Thoracic aorta (tissue), 2 donors: Measurements from ENCODE around the gene BUD23. TPM values are rescaled to one million over a fixed set of nuclear protein-coding genes. Genes with fewer than 3 reads are reported as not detected.
"Not testable (repeated sequence)": the region's sequence is repeated elsewhere in the genome, so short reads cannot be mapped to it uniquely, and the experiment has no call there.

Experiments
- ATAC-seq: fragments of 150-250 bp; one replicate; pipeline ENCODE4 v1.8.0; 2017; ENCODE audit warnings: low read depth; ENCODE audit not compliant: insufficient number of reproducible peaks, low FRiP score
- DNase-seq: peaks from one replicate; pipeline ENCODE4 v3.0.0-alpha.2; 2020; ENCODE audit warnings: low spot score
- H3K27ac ChIP-seq, 2 donors: fragments of 200-600 bp; sonication (generic); 1 replicate in 1 of 2; 2 replicates in 1 of 2; pipeline ENCODE4 v1.5.1; 2016; ENCODE audit warnings: mild to moderate bottlenecking in 2 of 2, moderate library complexity in 2 of 2
- H3K27me3 ChIP-seq: fragments of 200-600 bp; sonication (generic); replicated peaks from 2 replicates; pipeline ENCODE4 v1.6.0; 2016; ENCODE audit warnings: mild to moderate bottlenecking; ENCODE audit not compliant: insufficient read depth
- H3K36me3 ChIP-seq: fragments of 200-600 bp; sonication (generic); one replicate; pipeline ENCODE4 v1.5.1; 2016
- H3K4me1 ChIP-seq, 2 donors: fragments of 200-600 bp; sonication (generic); 1 replicate in 1 of 2; 2 replicates in 1 of 2; pipeline versions ENCODE4 v1.5.1 to v1.6.0; 2016; ENCODE audit warnings: low read depth in 2 of 2, mild to moderate bottlenecking in 1 of 2; ENCODE audit not compliant: control insufficient read depth in 1 of 2
- H3K4me3 ChIP-seq: fragments of 200-600 bp; sonication (generic); 2 replicates; pipeline ENCODE4 v1.5.1; 2016; ENCODE audit warnings: mild to moderate bottlenecking
- H3K9me3 ChIP-seq: fragments of 200-600 bp; sonication (generic); 2 replicates; pipeline ENCODE4 v1.5.1; 2016
- total RNA-seq, 2 donors: library from RNA; depleted of rRNA; stranded (reverse); fragments of >200 nt; gene quantifications; one replicate each; pipeline versions ENCODE4 v1.1.0 to v1.2.3, GENCODE V29; 2016
- TF ChIP-seq, protein P1 (sequence below): fragments of 200-600 bp; sonication (generic); IDR thresholded peaks from one replicate; pipeline ENCODE4 v1.5.1; 2019; ENCODE audit warnings: antibody characterized with exemption

BUD23 gene
- total RNA-seq, 2 donors from 2014 or later: 36.9 to 51.0 TPM

DNA sequence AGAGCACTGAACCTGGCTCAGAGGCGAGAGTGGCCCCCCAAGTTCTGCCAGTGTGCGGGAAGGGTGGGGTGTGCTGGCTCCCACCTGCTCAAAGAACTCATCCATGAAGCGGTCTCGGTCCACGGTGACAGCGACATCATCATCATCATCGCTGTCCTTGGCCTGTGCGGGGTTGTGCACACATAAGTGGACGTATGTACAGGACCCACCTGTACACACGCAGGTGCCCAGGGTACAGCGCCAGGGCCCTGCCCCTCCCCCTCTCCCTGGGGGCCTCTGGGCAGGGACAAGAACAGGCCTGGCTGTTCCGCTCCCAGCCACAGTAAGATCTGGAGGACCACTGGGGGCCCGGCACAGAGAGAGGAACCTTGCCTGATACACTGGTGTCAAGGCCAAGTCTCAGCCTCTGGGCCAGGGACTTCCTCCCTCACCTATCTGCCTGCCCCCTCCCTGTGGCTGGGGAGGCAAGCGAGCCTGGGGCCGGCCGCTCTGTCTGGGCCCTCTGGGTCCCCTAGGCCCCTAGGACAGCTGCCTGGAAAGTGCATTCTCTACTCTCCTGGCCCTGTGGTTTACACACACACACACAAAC is 25.7 kb downstream of the BUD23 start:
- no peaks in the 10 kb centered on the region for H3K27me3 ChIP-seq
- H3K4me1 ChIP-seq: peaks cover 0 to 20% of the 10 kb centered on the region in 2 donors
- no peaks in the 10 kb centered on the region for H3K9me3 ChIP-seq
- no peak overlapping the region for H3K27ac ChIP-seq
- no peak overlapping the region for H3K4me3 ChIP-seq
- ATAC-seq (no peak), DNase-seq (no peak)
- no peaks in the 10 kb centered on the region for H3K36me3 ChIP-seq
- TF ChIP-seq, protein P1, sequence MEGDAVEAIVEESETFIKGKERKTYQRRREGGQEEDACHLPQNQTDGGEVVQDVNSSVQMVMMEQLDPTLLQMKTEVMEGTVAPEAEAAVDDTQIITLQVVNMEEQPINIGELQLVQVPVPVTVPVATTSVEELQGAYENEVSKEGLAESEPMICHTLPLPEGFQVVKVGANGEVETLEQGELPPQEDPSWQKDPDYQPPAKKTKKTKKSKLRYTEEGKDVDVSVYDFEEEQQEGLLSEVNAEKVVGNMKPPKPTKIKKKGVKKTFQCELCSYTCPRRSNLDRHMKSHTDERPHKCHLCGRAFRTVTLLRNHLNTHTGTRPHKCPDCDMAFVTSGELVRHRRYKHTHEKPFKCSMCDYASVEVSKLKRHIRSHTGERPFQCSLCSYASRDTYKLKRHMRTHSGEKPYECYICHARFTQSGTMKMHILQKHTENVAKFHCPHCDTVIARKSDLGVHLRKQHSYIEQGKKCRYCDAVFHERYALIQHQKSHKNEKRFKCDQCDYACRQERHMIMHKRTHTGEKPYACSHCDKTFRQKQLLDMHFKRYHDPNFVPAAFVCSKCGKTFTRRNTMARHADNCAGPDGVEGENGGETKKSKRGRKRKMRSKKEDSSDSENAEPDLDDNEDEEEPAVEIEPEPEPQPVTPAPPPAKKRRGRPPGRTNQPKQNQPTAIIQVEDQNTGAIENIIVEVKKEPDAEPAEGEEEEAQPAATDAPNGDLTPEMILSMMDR: no peak

GRCh38 chr7:73712773-73713172 is 29.4 kb downstream of the BUD23 start:
- no peaks in the 10 kb centered on the region for H3K27me3 ChIP-seq
- ATAC-seq: no peak
- no peak overlapping the region for H3K4me3 ChIP-seq
- H3K36me3 ChIP-seq: no peaks in the 10 kb centered on the region
- H3K9me3 ChIP-seq: no peaks in the 10 kb centered on the region
- H3K4me1 ChIP-seq: peaks cover 3 to 28% of the 10 kb centered on the region in 2 donors
- DNase-seq: no peak
- H3K27ac ChIP-seq: no peak overlapping the region
- TF ChIP-seq, protein P1: no peak

DNA sequence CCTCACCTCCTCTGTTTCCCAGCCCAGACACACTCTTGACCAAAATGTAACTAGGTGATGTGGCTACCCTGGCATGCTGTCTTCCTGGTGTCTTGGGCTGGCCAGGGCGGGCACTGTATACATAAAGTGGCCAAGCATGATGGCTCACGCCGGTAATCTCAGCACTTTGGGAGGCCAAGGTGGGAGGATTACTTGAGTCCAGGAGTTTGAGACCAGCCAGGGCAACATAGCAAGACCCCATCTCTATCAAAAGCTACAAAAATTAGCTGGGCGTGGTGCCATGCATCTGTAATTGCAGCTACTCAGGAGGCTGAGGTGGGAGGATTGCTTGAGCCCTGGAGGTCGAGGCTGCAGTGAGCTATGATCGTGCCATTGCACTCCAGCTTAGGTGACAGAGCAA is 29.9 kb downstream of the BUD23 start:
- not testable (repeated sequence) for DNase-seq, H3K36me3 ChIP-seq, H3K27ac ChIP-seq, H3K27me3 ChIP-seq, H3K9me3 ChIP-seq, H3K4me3 ChIP-seq, ATAC-seq
- peaks cover 8 to 33% of the 10 kb centered on the region in 2 donors for H3K4me1 ChIP-seq

DNA sequence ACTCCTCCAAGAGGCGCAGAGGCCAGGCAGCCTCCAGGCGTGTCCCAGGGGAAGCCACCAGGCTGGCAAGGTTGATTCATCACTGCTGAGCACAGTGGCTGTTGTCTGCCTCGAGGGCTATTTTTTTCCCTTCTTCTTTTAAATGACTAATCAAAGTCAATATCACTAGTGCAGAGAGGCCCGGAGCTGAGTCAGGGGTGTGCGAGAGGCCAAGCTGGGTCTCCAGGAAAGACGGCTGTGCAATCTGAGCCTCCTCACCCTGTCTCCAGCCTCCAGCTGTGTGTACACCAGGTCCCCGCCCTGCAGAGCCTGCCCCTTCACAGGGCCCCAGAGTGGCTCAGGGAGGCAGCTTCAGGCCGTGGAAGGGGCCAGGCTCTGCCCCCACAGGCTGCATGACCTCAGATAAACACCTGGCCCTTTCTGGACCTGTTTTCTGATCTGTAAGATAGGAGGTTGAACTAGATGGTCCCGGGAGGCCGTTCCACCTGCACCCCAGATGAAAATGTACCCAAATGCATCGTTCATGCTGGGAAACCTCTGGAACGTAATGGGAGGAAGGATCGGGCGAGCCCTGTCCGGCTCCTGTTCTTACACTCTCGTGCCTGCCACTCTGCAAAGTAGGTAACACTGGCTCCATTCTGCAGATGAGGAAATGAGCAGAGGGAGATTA is 32.4 kb downstream of the BUD23 start:
- DNase-seq: no peak
- TF ChIP-seq, protein P1: no peak
- ATAC-seq: no peak
- Histone ChIP-seq H3K9me3 (no peaks in the 10 kb centered on the region), H3K4me1 (peaks cover 17 to 53% of the 10 kb centered on the region in 2 donors), H3K4me3 (no peak overlapping the region), H3K27me3 (no peaks in the 10 kb centered on the region), H3K27ac (no peak overlapping the region), H3K36me3 (no peaks in the 10 kb centered on the region)

DNA sequence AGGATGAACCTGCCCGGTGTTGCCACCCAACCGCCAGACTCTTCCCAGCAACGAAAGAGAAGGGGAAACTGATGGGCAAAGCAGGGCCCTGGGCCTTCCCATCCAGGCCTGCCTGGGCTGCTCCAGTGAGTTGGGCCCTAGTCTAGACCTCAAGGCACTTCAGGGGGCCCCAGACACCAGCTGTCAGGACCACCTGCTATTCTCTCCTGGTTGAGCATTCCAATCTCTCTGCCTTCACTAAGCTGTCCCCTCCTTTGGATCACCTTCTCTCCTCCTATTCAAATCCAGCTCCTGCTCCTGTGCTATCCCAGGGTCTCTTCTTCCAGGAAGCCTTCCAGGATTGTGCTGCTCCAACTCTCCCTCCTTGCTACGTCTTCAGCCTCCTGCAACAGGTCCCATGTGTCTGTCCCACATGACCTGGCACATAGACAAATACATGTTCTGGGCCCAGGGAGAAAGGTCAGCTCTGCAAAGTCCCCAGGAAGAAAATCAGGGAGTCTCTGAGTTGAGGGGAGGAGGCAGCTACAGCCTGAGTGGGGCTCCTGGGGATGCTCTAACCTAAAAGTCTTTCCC is 33.0 kb downstream of the BUD23 start:
- no peaks in the 10 kb centered on the region for H3K36me3 ChIP-seq
- TF ChIP-seq, protein P1: no peak
- H3K4me1 ChIP-seq: peaks cover 17 to 59% of the 10 kb centered on the region in 2 donors
- DNase-seq (no peak), ATAC-seq (no peak)
- no peaks in the 10 kb centered on the region for H3K27me3 ChIP-seq
- no peaks in the 10 kb centered on the region for H3K9me3 ChIP-seq
- H3K4me3 ChIP-seq: no peak overlapping the region
- H3K27ac ChIP-seq: no peak overlapping the region
